CD4-positive, alpha-beta T cell treated with Interleukin-1 beta for 1 hour (primary cell): ENCODE measurements around the gene ACSS3.
"Not testable (repeated sequence)": the region's sequence is repeated elsewhere in the genome, so short reads cannot be mapped to it uniquely, and the experiment has no call there.

Source experiments
- DNase-seq, 2 donors: peaks; one replicate each; pipeline ENCODE4 v3.0.0-alpha.2; 2020 to 2022

Gene ACSS3

DNA sequence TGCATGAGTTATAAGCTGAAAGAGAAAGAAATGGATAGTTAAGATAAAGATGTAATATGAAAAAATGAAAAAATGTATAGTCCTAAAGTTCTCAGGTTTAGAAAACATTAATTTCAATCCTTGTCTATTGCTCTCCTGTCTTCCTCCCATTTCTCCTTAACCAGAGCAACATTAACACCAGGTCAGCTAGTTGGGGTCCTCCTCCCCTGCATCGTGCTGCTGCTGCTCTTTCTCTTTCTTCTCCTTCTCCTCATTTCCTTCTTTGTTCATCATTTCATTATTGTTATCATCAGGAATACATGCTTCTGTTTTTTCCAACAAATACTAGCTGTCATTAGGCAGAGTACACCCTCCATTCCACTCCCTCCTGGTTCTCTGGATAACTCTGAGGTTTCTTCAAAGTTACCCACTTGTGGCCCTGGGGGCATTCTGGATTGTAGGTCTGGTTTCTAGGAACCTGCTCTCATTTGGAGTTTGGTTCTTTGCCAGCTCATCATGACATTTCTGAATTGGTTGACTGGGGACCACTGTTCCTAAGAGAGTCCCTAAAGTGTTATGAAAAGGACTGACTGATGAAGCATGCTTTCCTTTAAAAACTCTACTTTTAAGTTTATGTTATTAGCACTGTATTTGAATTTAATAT is 17.0 kb downstream of the ACSS3 start:
- no peak for DNase-seq

- DNase-seq: no peak
These were observed 17.8 kb downstream of the ACSS3 start for GRCh38 chr12:81095501-81096232.

DNA sequence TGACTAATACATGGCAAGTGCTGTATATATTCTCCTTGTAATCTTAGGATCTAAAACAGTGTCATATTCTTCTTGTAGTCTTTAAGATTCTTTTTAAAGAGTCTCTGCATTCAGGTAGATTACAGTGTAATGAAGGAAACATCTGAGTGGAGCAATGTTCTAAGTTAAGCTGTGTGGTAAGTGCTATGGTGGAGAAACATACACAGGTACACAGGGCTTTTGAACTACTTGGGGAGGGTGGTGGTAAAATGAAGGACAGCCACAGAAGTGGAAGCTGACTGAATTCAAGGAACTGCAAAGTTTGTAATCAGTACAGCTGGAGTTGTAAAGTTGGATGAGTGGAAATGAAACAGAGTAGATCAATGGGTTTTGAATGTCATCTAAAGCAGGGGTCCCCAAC is 27.8 kb downstream of the ACSS3 start:
- DNase-seq: no peak

- DNase-seq: no peak
These were observed 36.3 kb downstream of the ACSS3 start for GRCh38 chr12:81114226-81114625.

DNA sequence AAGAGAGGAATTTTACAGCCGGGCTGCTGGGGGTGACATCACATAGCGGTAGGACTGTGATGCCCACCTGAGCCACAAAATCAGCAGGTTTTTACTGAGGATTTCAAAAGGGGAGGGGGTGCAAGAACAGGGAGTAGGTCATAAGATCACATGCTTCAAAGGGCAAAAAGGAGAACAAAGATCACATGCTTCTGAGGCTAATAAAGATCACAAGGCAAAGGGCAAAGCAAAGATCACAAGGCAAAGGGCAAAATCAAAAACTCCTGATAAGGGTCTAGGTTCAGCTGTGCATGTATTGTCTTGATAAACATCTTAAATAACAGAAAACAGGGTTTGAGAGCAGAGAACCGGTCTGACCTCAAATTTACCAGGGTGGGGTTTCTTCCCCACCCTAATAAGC is 41.2 kb downstream of the ACSS3 start:
- DNase-seq: not testable (repeated sequence)

- no peak for DNase-seq
These were observed 43.1 kb downstream of the ACSS3 start for GRCh38 chr12:81120961-81121360.

GRCh38 chr12:81123611-81124010 is 45.7 kb downstream of the ACSS3 start:
- DNase-seq: no peak

GRCh38 chr12:81125691-81126090 is 47.8 kb downstream of the ACSS3 start:
- no peak for DNase-seq

- DNase-seq: no peak
These were observed 51.2 kb downstream of the ACSS3 start for GRCh38 chr12:81128930-81129554.

- no peak for DNase-seq
These were observed 58.6 kb downstream of the ACSS3 start for GRCh38 chr12:81136519-81136918.

- DNase-seq: no peak
These were observed 59.9 kb downstream of the ACSS3 start for GRCh38 chr12:81137801-81138200.

GRCh38 chr12:81141217-81141616 is 63.3 kb downstream of the ACSS3 start:
- no peak for DNase-seq

DNA sequence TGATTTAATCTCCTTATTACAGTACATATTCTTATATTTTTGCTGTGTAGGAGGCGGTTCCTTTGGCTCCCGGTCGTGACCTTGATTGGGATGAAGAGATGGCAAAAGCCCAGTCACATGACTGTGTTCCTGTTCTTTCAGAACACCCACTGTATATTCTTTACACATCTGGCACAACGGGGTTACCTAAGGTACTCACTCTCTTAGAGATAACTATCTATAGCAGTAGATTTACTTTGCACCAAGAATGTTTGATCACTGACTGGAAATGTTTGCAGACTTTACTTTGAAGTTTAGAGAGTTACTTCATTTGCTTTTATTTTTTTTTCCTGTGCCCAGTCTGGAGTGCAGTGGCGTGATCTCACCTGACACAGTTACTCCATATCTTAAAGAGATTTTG is 65.2 kb downstream of the ACSS3 start:
- DNase-seq: no peak

- DNase-seq: no peak
These were observed 68.6 kb downstream of the ACSS3 start for GRCh38 chr12:81146228-81147225.

DNA sequence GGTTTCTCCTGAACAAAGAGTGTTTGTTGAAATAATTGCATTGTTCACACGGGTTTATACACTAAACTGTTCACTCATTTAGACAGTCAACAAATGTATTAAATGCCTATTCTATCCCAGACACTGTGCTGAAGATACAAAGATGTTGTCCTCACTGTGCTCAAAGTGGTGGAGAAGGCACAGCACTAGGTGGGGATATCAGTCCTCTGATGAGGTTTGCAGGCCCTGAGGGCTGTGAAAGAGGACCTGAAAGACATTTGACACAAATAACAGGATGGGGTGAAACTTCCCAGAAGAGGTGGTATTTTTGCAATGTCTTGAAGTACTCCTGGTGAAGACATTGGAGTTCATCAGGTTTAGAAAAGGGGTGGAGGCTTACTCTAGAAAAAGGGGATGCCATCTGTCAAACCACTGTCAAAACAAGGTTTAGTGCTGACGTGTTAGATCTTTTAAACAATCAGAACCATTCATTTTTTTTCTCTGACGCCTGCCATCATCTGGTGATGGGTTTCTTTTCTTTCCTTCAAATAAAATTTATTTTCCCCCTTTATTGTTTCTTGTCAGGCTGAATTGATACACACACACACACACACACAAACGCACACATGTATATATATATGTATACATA is 69.5 kb downstream of the ACSS3 start:
- DNase-seq: no peak

DNA sequence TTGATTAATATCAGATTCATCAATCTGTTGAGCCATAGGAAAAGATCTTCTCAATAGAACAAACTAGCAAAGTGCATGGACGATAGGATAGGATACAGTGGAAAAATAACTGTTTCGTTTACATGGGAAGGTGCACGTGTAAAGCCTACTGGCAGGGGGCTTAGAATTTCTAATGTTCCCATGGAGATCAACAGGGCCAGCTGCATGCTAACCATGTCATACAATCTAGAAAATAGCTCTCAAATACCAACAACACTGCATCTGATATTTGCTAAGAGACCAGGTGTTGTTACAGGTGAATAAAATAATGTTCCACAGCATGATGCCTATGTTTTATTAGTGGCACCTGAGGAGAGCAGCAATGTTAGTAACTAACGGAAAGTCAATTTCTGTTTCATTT is 72.5 kb downstream of the ACSS3 start:
- DNase-seq: no peak

- DNase-seq: no peak
These were observed 82.0 kb downstream of the ACSS3 start for GRCh38 chr12:81159856-81160255.

- DNase-seq: no peak
These were observed 83.8 kb downstream of the ACSS3 start for GRCh38 chr12:81161680-81162079.

- DNase-seq: no peak
These were observed 84.7 kb downstream of the ACSS3 start for GRCh38 chr12:81162391-81163136.

- DNase-seq: no peak
These were observed 86.9 kb downstream of the ACSS3 start for GRCh38 chr12:81164827-81165226.

DNA sequence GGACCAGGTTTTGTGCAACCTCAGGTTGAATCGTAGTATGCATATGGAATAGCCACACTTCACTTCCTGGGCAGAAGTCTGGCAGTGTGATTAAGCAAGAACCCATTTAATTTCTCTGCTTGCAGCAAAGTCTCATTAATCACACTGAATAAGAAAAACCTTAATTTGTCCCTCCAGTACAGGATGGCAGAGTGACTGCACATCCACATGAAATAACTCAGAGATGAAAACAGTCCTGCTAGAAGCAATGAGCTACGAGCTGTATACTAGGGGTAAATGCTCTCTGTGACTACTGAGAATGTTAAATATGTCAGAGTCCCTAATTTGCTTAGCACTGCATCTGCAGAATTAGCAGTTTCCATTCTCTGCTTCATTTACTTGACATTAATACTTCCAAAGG is 88.9 kb downstream of the ACSS3 start:
- DNase-seq: no peak

GRCh38 chr12:81167694-81168093 is 89.8 kb downstream of the ACSS3 start:
- DNase-seq: no peak
